Lung (tissue), 12 donors: ENCODE measurements around the gene OR52W1. TPM values are rescaled to one million over a fixed set of nuclear protein-coding genes. Genes with fewer than 3 reads are reported as not detected.

Experiments used
- ATAC-seq: fragments of 200-7000 bp; cut with Tn5 transposase; one replicate; pipeline ENCODE4 v1.9.1; 2020; ENCODE audit warnings: moderate number of reproducible peaks; ENCODE audit not compliant: insufficient read depth, low FRiP score
- DNase-seq, 3 donors: peaks; one replicate each; pipeline ENCODE4 v3.0.0-alpha.2; 2013 to 2017
- H3K27ac ChIP-seq, 2 donors: one replicate each; pipeline ENCODE4 v1.5.1; 2013; ENCODE audit warnings: mild to moderate bottlenecking in 2 of 2, moderate library complexity in 2 of 2, control low read depth in 1 of 2, inconsistent platforms in 1 of 2, low read depth in 1 of 2, low read length in 1 of 2
- H3K27me3 ChIP-seq, 3 donors: one replicate each; pipeline ENCODE4 v1.5.1; 2013; ENCODE audit warnings: low read length in 2 of 3; ENCODE audit not compliant: control insufficient read depth in 3 of 3, insufficient read depth in 3 of 3
- H3K36me3 ChIP-seq, 4 donors: one replicate each; pipeline ENCODE4 v1.5.1; 2013; ENCODE audit warnings: low read length in 4 of 4, mild to moderate bottlenecking in 1 of 4, moderate library complexity in 1 of 4; ENCODE audit not compliant: control insufficient read depth in 4 of 4, insufficient read depth in 4 of 4
- H3K4me1 ChIP-seq, 5 donors: one replicate each; pipeline ENCODE4 v1.5.1; 2013; ENCODE audit warnings: low read length in 5 of 5, mild to moderate bottlenecking in 2 of 5, moderate library complexity in 1 of 5; ENCODE audit not compliant: control insufficient read depth in 5 of 5, insufficient read depth in 5 of 5
- H3K4me3 ChIP-seq: one replicate; pipeline ENCODE4 v1.5.1; 2013; ENCODE audit warnings: mild to moderate bottlenecking, control low read depth, moderate library complexity
- H3K9ac ChIP-seq, 2 donors: one replicate each; pipeline ENCODE4 v1.5.1; 2013; ENCODE audit warnings: low read length in 2 of 2, control low read depth in 1 of 2; ENCODE audit not compliant: insufficient read depth in 1 of 2
- H3K9me3 ChIP-seq, 4 donors: one replicate each; pipeline ENCODE4 v1.5.1; 2013; ENCODE audit warnings: low read length in 3 of 4, mild to moderate bottlenecking in 1 of 4, moderate library complexity in 1 of 4; ENCODE audit not compliant: control insufficient read depth in 4 of 4, insufficient read depth in 3 of 4
- CTCF ChIP-seq: IDR thresholded peaks from 2 replicates; pipeline ENCODE4 v1.5.1; 2012; ENCODE audit warnings: mild to moderate bottlenecking; ENCODE audit errors: control extremely low read depth, extremely low read depth
- WGBS, 2 donors: extraction: QIAGEN DNeasy Blood & Tissue Kit; methylation state at CpG; one replicate each; pipeline ENCODE4 v1.1.7; 2013; 5-methylcytosine and 5-hydroxymethylcytosine counted together
- polyA plus RNA-seq, 2 donors: library from polyadenylated mRNA; stranded (reverse); fragments of 200-250 nt; gene quantifications; one replicate each; pipeline ENCODE4 v1.2.1, GENCODE V29; 2013
- total RNA-seq, 2 donors: library from RNA; depleted of rRNA in 1 of 2; stranded (reverse); fragments of >200 nt in 1 of 2; gene quantifications; one replicate each; pipeline ENCODE4 v1.2.1, GENCODE V29; 2014 to 2021
- donor health status: control.
- donor health status: control.
- donor health status: Bipolar disorder and iron deficiency.
- donor health status: healthy.
- donor health status: DM: yes; HTN: yes; CAD: no.

OR52W1 gene
- total and polyA plus RNA-seq, 4 donors = not detected

- DNase-seq (peak in 2 of 3 donors; percentile 10 to 46), ATAC-seq (peak; percentile 19)
- H3K9ac ChIP-seq = no peak overlapping the region
- WGBS, 2 donors = 30 to 57% methylated on average over 4 of the region's 4 CpGs
- peak overlapping the region in 1 of 2 donors; percentile 78 for H3K27ac ChIP-seq
- no peak overlapping the region for H3K4me3 ChIP-seq
- TF ChIP-seq CTCF = no peak
- H3K27me3 ChIP-seq = no peaks in the 10 kb centered on the region
- peaks cover 0 to 5% (median 1%) of the 10 kb centered on the region in 4 donors for H3K36me3 ChIP-seq
- H3K9me3 ChIP-seq = no peaks in the 10 kb centered on the region
- no peaks in the 10 kb centered on the region for H3K4me1 ChIP-seq
Measured at GRCh38 chr11:6200975-6201374, 2.0 kb downstream of the OR52W1 start.

- peak overlapping the region in 1 of 2 donors; percentile 78 for H3K27ac ChIP-seq
- peak; percentile 5 for ATAC-seq
- H3K9me3 ChIP-seq = no peaks in the 10 kb centered on the region
- no peak overlapping the region for H3K9ac ChIP-seq
- no peak overlapping the region for H3K4me3 ChIP-seq
- 35 to 66% methylated on average over 2 of the region's 2 CpGs for WGBS, 2 donors
- no peak for TF ChIP-seq CTCF
- H3K36me3 ChIP-seq = peaks cover 0 to 5% (median 1%) of the 10 kb centered on the region in 4 donors
- no peaks in the 10 kb centered on the region for H3K27me3 ChIP-seq
- DNase-seq = no peak
- H3K4me1 ChIP-seq = no peaks in the 10 kb centered on the region
Measured at GRCh38 chr11:6201481-6201880, 2.5 kb downstream of the OR52W1 start.

- no peak for TF ChIP-seq CTCF
- ATAC-seq = no peak
- H3K9me3 ChIP-seq = no peaks in the 10 kb centered on the region
- peaks cover 0 to 5% (median 1%) of the 10 kb centered on the region in 4 donors for H3K36me3 ChIP-seq
- DNase-seq = no peak
- no peaks in the 10 kb centered on the region for H3K4me1 ChIP-seq
- 72 to 86% methylated on average over 1 of the region's 1 CpG for WGBS, 2 donors
- no peak overlapping the region for H3K4me3 ChIP-seq
- no peak overlapping the region for H3K27ac ChIP-seq
- H3K27me3 ChIP-seq = no peaks in the 10 kb centered on the region
- H3K9ac ChIP-seq = no peak overlapping the region
Measured at GRCh38 chr11:6202041-6202440, 3.0 kb downstream of the OR52W1 start.

GRCh38 chr11:6203327-6203726, 4.3 kb downstream of the OR52W1 start:
- no peak overlapping the region for H3K27ac ChIP-seq
- 33 to 63% methylated on average over 3 of the region's 3 CpGs for WGBS, 2 donors
- no peaks in the 10 kb centered on the region for H3K9me3 ChIP-seq
- no peak for ATAC-seq
- no peak overlapping the region for H3K9ac ChIP-seq
- no peak overlapping the region for H3K4me3 ChIP-seq
- no peak for DNase-seq
- H3K36me3 ChIP-seq = peaks cover 2 to 5% (median 3%) of the 10 kb centered on the region in 4 donors
- no peaks in the 10 kb centered on the region for H3K27me3 ChIP-seq
- TF ChIP-seq CTCF = no peak
- no peaks in the 10 kb centered on the region for H3K4me1 ChIP-seq
